Heart left ventricle (tissue), 16 donors: ENCODE results near the gene LMO2. TPM values are rescaled to one million over a fixed set of nuclear protein-coding genes. Genes with fewer than 3 reads are reported as not detected.
A peak's percentile ranks its signal among the peaks of the same experiment; 100 is the strongest.

Experiments
- ATAC-seq, 4 donors: fragments of 200-7000 bp; cut with Tn5 transposase; one replicate each; pipeline ENCODE4 v1.9.1; 2020 to 2022; ENCODE audit warnings: moderate library complexity in 4 of 4, mild to moderate bottlenecking in 3 of 4, moderate number of reproducible peaks in 1 of 4
- DNase-seq, 5 donors: peaks; one replicate each; pipeline ENCODE4 v3.0.0-alpha.2; 2020
- H3K27ac ChIP-seq, 12 donors: fragments of 200-600 bp; sonication (generic) in 4 of 12; one replicate each; pipeline versions ENCODE4 v1.5.0 to v1.8.0; 2016 to 2022; ENCODE audit warnings: mild to moderate bottlenecking in 2 of 12
- H3K27me3 ChIP-seq, 9 donors: fragments of 200-600 bp; sonication (generic) in 2 of 9; one replicate each; pipeline versions ENCODE4 v1.5.1 to v1.8.0; 2016 to 2022; ENCODE audit warnings: mild to moderate bottlenecking in 3 of 9
- H3K36me3 ChIP-seq, 9 donors: fragments of 200-600 bp; sonication (generic) in 2 of 9; one replicate each; pipeline versions ENCODE4 v1.5.0 to v1.8.0; 2018 to 2022; ENCODE audit warnings: mild to moderate bottlenecking in 2 of 9
- H3K4me1 ChIP-seq, 12 donors: fragments of 200-600 bp; sonication (generic) in 4 of 12; one replicate each; pipeline versions ENCODE4 v1.5.0 to v1.8.0; 2016 to 2022; ENCODE audit warnings: mild to moderate bottlenecking in 3 of 12
- H3K4me3 ChIP-seq, 12 donors: fragments of 200-600 bp; sonication (generic) in 4 of 12; one replicate each; pipeline versions ENCODE4 v1.5.0 to v1.8.0; 2017 to 2022; ENCODE audit warnings: mild to moderate bottlenecking in 9 of 12, moderate library complexity in 4 of 12
- H3K9me3 ChIP-seq, 12 donors: fragments of 200-600 bp; sonication (generic) in 4 of 12; one replicate each; pipeline versions ENCODE4 v1.5.0 to v1.8.0; 2016 to 2022; ENCODE audit warnings: mild to moderate bottlenecking in 1 of 12
- POLR2A ChIP-seq, 2 donors: fragments of 450-650 bp; IDR thresholded peaks; one replicate each; pipeline ENCODE4 v1.6.1; 2017; ENCODE audit warnings: antibody characterized with exemption in 2 of 2, mild to moderate bottlenecking in 2 of 2, moderate library complexity in 2 of 2
- WGBS, 4 donors: extraction: QIAGEN DNeasy Blood & Tissue Kit in 2 of 4; methylation state at CpG; one replicate each; pipeline versions ENCODE4 v1.1.5 to v1.1.7; 2013 to 2018; 5-methylcytosine and 5-hydroxymethylcytosine counted together
- intact Hi-C, 10 donors: fragments of 100-400 bp; cut with DNase I; formaldehyde crosslinking; loops; one replicate each; pipeline versions ENCODE4 v1.11.1 to v1.14.2; 2022
- polyA plus RNA-seq, 2 donors: library from polyadenylated mRNA; stranded (reverse); fragments of 200-250 nt; gene quantifications; one replicate each; pipeline ENCODE4 v1.2.3, GENCODE V29; 2013
- total RNA-seq, 9 donors: library from RNA; depleted of rRNA in 2 of 9; stranded (reverse); fragments of >200 nt in 2 of 9; fragmentation: NEBNext Ultra II Directional in 3 of 9; extraction: Animal tissue kit (Norgen Biotek cat#: 25700) in 3 of 9; gene quantifications; one replicate each; pipeline versions ENCODE4 v1.1.0 to v1.2.4, GENCODE V29; 2016 to 2023
- TF ChIP-seq, protein P1 (sequence below), 12 donors: fragments of 200-600 bp; sonication (generic) in 4 of 12; IDR thresholded peaks; one replicate each; pipeline versions ENCODE4 v1.5.0 to v1.8.0; 2018 to 2022; ENCODE audit warnings: antibody characterized with exemption in 12 of 12, mild to moderate bottlenecking in 5 of 12
- donor health status: ischemic (EF 13 %, LVEDD 7.1; RV severe dilation, severe dysfunction).
- donor health status: healthy with polysubstance abuse.
- donor health status: DM: no; HTN: yes; CAD: no.
- donor health status: DM: no; HTN: no; CAD: no.
- donor health status: ischemic (EF 25% LVEDD 6.9; RV normal size, moderate dysfunction).
- donor health status: ischemic (EF 25% LVEDD 5.7; RV mildly dilated, moderate dysfunction).
- donor health status: healthy.
- donor health status: DM: yes; HTN: yes; CAD: no.
- donor health status: ischemic (EF 35%, LVEDD 5.7; RV mildly dilated, moderate dysfunction).
- donor health status: nonischemic (EF 11% LVEDD 7.7; RV severe dilation, severe dysfunction).
- donor health status: DM: yes; HTN: yes; CAD: no.
- donor health status: PGD.
- donor health status: ischemic (EF 29% LVEDD 5.4; RV normal size, mild dysfunction).
- donor health status: nonischemic (EF 23%, LVEDD 6.1; RV moderate dilation, normal function).

LMO2 gene
- total and polyA plus RNA-seq, 11 donors: 4.5 to 29.6 (median 8.7) TPM

GRCh38 chr11:33829430-33830141 is 62.3 kb downstream of the LMO2 start:
- Histone ChIP-seq H3K27ac (no peak overlapping the region), H3K36me3 (no peaks in the 10 kb centered on the region), H3K4me1 (peaks cover 3 to 10% (median 7%) of the 10 kb centered on the region in 12 donors), H3K27me3 (peaks cover 0 to 49% (median 11%) of the 10 kb centered on the region in 9 donors), H3K4me3 (peak overlapping the region; percentile 21 to 58 (median 49)), H3K9me3 (no peaks in the 10 kb centered on the region)
- DNase-seq (peak in 4 of 5 donors; percentile 35 to 52 (median 46)), ATAC-seq (peak in 3 of 4 donors; percentile 82 to 91 (median 86))
- 18 to 26% (median 21%) methylated on average over 10 of the region's 10 CpGs for WGBS, 4 donors
- TF ChIP-seq, protein P1, sequence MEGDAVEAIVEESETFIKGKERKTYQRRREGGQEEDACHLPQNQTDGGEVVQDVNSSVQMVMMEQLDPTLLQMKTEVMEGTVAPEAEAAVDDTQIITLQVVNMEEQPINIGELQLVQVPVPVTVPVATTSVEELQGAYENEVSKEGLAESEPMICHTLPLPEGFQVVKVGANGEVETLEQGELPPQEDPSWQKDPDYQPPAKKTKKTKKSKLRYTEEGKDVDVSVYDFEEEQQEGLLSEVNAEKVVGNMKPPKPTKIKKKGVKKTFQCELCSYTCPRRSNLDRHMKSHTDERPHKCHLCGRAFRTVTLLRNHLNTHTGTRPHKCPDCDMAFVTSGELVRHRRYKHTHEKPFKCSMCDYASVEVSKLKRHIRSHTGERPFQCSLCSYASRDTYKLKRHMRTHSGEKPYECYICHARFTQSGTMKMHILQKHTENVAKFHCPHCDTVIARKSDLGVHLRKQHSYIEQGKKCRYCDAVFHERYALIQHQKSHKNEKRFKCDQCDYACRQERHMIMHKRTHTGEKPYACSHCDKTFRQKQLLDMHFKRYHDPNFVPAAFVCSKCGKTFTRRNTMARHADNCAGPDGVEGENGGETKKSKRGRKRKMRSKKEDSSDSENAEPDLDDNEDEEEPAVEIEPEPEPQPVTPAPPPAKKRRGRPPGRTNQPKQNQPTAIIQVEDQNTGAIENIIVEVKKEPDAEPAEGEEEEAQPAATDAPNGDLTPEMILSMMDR (IDR thresholded peaks at IDR 0.05): peak; percentile 56 to 85 (median 76)
- no peak for TF ChIP-seq POLR2A (IDR thresholded peaks at IDR 0.05)
- intact Hi-C loops: loop anchor here in 8 of 10 donors (1.0 to 10.0 kb wide), 7 partner anchors 21 to 535 kb away; no protein-coding TSS in a partner anchor

- peak in 3 of 4 donors; percentile 34 to 59 (median 52) for ATAC-seq
- WGBS, 4 donors: 8 to 14% (median 10%) methylated on average over 33 to 56 of the region's 56 CpGs
- DNase-seq: no peak
- no peak overlapping the region for H3K27ac ChIP-seq
- intact Hi-C loops: loop anchor here in 7 of 10 donors (1.0 to 10.0 kb wide), 7 partner anchors 20 to 536 kb away; no protein-coding TSS in a partner anchor
- peaks cover 3 to 10% (median 7%) of the 10 kb centered on the region in 12 donors for H3K4me1 ChIP-seq
- peak overlapping the region; percentile 21 to 58 (median 49) for H3K4me3 ChIP-seq
- H3K27me3 ChIP-seq: peaks cover 0 to 52% (median 11%) of the 10 kb centered on the region in 9 donors
- no peaks in the 10 kb centered on the region for H3K9me3 ChIP-seq
- H3K36me3 ChIP-seq: no peaks in the 10 kb centered on the region
- TF ChIP-seq, protein P1 (IDR thresholded peaks at IDR 0.05): no peak
- TF ChIP-seq POLR2A (IDR thresholded peaks at IDR 0.05): no peak
Observed at GRCh38 chr11:33828604-33829429, 63.1 kb downstream of the LMO2 start.

- TF ChIP-seq, protein P1 (IDR thresholded peaks at IDR 0.05): no peak
- TF ChIP-seq POLR2A (IDR thresholded peaks at IDR 0.05): no peak
- intact Hi-C loops: loop anchor here in 7 of 10 donors (5.0 to 10.0 kb wide), 5 partner anchors 132 to 538 kb away; no protein-coding TSS in a partner anchor
- peaks cover 3 to 10% (median 7%) of the 10 kb centered on the region in 12 donors for H3K4me1 ChIP-seq
- H3K4me3 ChIP-seq: no peak overlapping the region
- whole genome bisulfite sequencing, 4 donors: 89 to 96% (median 94%) methylated on average over 4 of the region's 4 CpGs
- DNase-seq: no peak
- H3K9me3 ChIP-seq: no peaks in the 10 kb centered on the region
- no peak overlapping the region for H3K27ac ChIP-seq
- H3K36me3 ChIP-seq: no peaks in the 10 kb centered on the region
- ATAC-seq: no peak
- H3K27me3 ChIP-seq: peaks cover 0 to 65% (median 11%) of the 10 kb centered on the region in 9 donors
Observed at GRCh38 chr11:33827206-33827605, 64.7 kb downstream of the LMO2 start.
